ENCODE data around the gene OR52E4. TPM values are rescaled to one million over a fixed set of nuclear protein-coding genes. Genes with fewer than 3 reads are reported as not detected.

The OR52E4 gene
- total RNA-seq (not detected in 2 replicates), polyA plus RNA-seq (not detected in 2 replicates), polyA minus RNA-seq (ENCODE audit: low replicate concordance) (not detected in 2 replicates)
- polyA plus RNA-seq (2012): not detected in 2 replicates

DNA sequence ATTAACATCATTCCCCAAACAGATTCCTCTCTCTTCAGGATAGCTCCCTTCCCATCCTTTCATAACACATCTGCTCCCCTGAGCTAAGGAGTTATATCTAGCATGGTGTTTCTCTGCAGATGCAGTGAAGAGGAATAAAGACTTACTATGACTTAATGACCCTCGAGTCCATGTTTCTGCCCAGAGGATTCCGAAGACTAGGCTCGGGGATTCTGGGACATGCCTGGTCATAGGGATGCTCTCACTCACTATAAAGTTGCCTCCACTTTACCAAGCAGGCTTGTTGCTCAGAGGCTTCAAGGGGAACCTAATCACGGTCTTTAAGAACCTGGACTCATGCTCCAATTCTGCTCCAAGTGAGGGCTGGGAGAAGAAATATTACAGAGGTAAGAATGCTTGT lies at the start of gene OR52E4:
OR52E4 (plus strand) TSS at position 301 of the 400 bp plus-strand sequence. CDS start 3,664 bp downstream, outside the sequence.
- DNase-seq (ENCODE audit: low read depth in 2 of 2): no peak
- Histone ChIP-seq H3K4me3 (replicated peaks in 1 of 4; ENCODE audit: control extremely low read depth in 1 of 4, insufficient read depth in 1 of 4, low read depth in 3 of 4, low read length in 4 of 4) (no peak within 1 kb of the TSS), H3K27ac (ENCODE audit: insufficient read depth, low read length) (no peak within 1 kb of the TSS), H3K4me1 (ENCODE audit: control insufficient read depth, extremely low read depth, insufficient read depth, low read length) (no peaks in the 10 kb centered on the region), H2AFZ (ENCODE audit: low read length) (no peak within 1 kb of the TSS), H3K27me3 (ENCODE audit: control insufficient read depth, insufficient read depth, low read length) (no peaks in the 10 kb centered on the region), H3K79me2 (ENCODE audit: control insufficient read depth, insufficient read depth, low read length) (no peaks in the 10 kb centered on the region), H4K20me1 (ENCODE audit: control insufficient read depth, extremely low read depth, insufficient read depth, low read length) (no peaks in the 10 kb centered on the region), H3K36me3 (ENCODE audit: control insufficient read depth, insufficient read depth, low read length) (no peaks in the 10 kb centered on the region), H3K9ac (ENCODE audit: insufficient read depth, low read length) (no peak within 1 kb of the TSS), H3K9me3 (ENCODE audit: control insufficient read depth, insufficient read depth, low read depth, low read length) (no peaks in the 10 kb centered on the region), H3K4me2 (ENCODE audit: extremely low read depth, insufficient read depth, low read length) (no peak within 1 kb of the TSS)
- TF ChIP-seq, protein P1, sequence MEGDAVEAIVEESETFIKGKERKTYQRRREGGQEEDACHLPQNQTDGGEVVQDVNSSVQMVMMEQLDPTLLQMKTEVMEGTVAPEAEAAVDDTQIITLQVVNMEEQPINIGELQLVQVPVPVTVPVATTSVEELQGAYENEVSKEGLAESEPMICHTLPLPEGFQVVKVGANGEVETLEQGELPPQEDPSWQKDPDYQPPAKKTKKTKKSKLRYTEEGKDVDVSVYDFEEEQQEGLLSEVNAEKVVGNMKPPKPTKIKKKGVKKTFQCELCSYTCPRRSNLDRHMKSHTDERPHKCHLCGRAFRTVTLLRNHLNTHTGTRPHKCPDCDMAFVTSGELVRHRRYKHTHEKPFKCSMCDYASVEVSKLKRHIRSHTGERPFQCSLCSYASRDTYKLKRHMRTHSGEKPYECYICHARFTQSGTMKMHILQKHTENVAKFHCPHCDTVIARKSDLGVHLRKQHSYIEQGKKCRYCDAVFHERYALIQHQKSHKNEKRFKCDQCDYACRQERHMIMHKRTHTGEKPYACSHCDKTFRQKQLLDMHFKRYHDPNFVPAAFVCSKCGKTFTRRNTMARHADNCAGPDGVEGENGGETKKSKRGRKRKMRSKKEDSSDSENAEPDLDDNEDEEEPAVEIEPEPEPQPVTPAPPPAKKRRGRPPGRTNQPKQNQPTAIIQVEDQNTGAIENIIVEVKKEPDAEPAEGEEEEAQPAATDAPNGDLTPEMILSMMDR (conservative IDR thresholded peaks at IDR 0.05 in 1 of 2, IDR thresholded peaks at IDR 0.05 in 1 of 2; ENCODE audit: low read depth in 1 of 2, low read length in 2 of 2): no peak
- TF ChIP-seq EZH2 (IDR thresholded peaks at IDR 0.05; ENCODE audit: low read length, missing control alignments): no peak

DNA sequence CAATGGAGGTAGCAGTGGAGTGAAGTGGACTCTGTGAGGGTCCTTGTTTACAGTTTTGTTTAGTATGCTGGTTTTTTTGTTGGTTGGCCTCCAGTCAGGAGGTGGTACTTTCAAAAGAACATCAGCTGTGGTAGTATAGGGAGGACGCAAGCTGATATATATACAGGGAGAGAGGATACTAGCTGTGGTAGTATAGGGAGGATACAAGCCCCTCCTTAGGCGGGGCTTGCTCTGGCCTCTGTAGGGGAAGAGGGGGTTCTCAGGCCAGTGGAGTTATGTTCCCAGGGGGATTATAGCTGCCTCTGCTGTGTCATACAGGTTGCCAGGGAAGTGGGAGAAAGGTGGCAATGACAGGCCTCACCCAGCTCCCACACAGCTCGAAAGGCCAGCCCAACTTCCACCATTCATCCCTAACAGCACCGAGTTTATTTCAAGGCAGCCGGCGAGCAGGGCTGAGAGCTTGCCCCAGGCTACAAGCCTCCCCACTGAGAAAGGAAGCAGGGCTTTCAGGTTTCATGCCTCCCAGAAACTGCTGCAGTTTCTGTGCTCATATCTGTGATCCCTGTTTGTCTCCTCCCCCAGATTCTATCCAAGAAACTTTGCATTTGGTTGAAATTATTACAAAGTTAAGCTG lies 49.1 kb upstream of the OR52E4 start:
- H3K4me2 ChIP-seq (ENCODE audit: extremely low read depth, insufficient read depth, low read length): no peak overlapping the region
- no peaks in the 10 kb centered on the region for H3K79me2 ChIP-seq (ENCODE audit: control insufficient read depth, insufficient read depth, low read length)
- no peak overlapping the region for H3K9ac ChIP-seq (ENCODE audit: insufficient read depth, low read length)
- H3K36me3 ChIP-seq (ENCODE audit: control insufficient read depth, insufficient read depth, low read length): no peaks in the 10 kb centered on the region
- H3K9me3 ChIP-seq (ENCODE audit: control insufficient read depth, insufficient read depth, low read depth, low read length): no peaks in the 10 kb centered on the region
- no peak for DNase-seq (ENCODE audit: low read depth in 2 of 2)
- no peaks in the 10 kb centered on the region for H3K4me1 ChIP-seq (ENCODE audit: control insufficient read depth, extremely low read depth, insufficient read depth, low read length)
- H3K4me3 ChIP-seq (replicated peaks in 1 of 4; ENCODE audit: control extremely low read depth in 1 of 4, insufficient read depth in 1 of 4, low read depth in 3 of 4, low read length in 4 of 4): no peak overlapping the region
- H2AFZ ChIP-seq (ENCODE audit: low read length): no peak overlapping the region
- H3K27ac ChIP-seq (ENCODE audit: insufficient read depth, low read length): no peak overlapping the region
- TF ChIP-seq, protein P1 (conservative IDR thresholded peaks at IDR 0.05 in 1 of 2, IDR thresholded peaks at IDR 0.05 in 1 of 2; ENCODE audit: low read depth in 1 of 2, low read length in 2 of 2): no peak
- no peak for TF ChIP-seq EZH2 (IDR thresholded peaks at IDR 0.05; ENCODE audit: low read length, missing control alignments)
- no peaks in the 10 kb centered on the region for H4K20me1 ChIP-seq (ENCODE audit: control insufficient read depth, extremely low read depth, insufficient read depth, low read length)
- no peaks in the 10 kb centered on the region for H3K27me3 ChIP-seq (ENCODE audit: control insufficient read depth, insufficient read depth, low read length)

DNA sequence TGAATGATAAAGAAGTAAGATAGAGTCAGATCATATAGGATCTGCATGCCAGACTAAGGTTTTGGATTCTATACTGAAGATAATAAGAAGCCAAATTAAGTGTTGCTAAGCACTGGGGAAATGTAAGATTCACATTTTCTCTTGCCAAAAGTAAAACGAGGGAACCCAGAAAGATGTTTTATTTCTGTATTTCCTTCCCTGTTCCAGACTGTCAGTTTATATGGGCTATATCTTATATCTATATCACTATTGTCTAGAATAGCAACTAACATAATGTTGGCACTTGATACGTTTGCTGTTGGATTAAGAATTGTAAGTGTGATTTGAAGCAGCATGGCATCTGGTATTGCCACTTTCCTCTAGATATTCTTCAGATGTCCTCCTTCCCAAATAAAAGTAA lies 47.0 kb upstream of the OR52E4 start:
- H3K79me2 ChIP-seq (ENCODE audit: control insufficient read depth, insufficient read depth, low read length): no peaks in the 10 kb centered on the region
- H3K4me3 ChIP-seq (replicated peaks in 1 of 4; ENCODE audit: control extremely low read depth in 1 of 4, insufficient read depth in 1 of 4, low read depth in 3 of 4, low read length in 4 of 4): no peak overlapping the region
- TF ChIP-seq, protein P1 (conservative IDR thresholded peaks at IDR 0.05 in 1 of 2, IDR thresholded peaks at IDR 0.05 in 1 of 2; ENCODE audit: low read depth in 1 of 2, low read length in 2 of 2): no peak
- no peak for TF ChIP-seq EZH2 (IDR thresholded peaks at IDR 0.05; ENCODE audit: low read length, missing control alignments)
- no peak overlapping the region for H3K27ac ChIP-seq (ENCODE audit: insufficient read depth, low read length)
- no peaks in the 10 kb centered on the region for H3K27me3 ChIP-seq (ENCODE audit: control insufficient read depth, insufficient read depth, low read length)
- H2AFZ ChIP-seq (ENCODE audit: low read length): no peak overlapping the region
- no peaks in the 10 kb centered on the region for H3K4me1 ChIP-seq (ENCODE audit: control insufficient read depth, extremely low read depth, insufficient read depth, low read length)
- H3K4me2 ChIP-seq (ENCODE audit: extremely low read depth, insufficient read depth, low read length): no peak overlapping the region
- no peaks in the 10 kb centered on the region for H3K36me3 ChIP-seq (ENCODE audit: control insufficient read depth, insufficient read depth, low read length)
- H3K9ac ChIP-seq (ENCODE audit: insufficient read depth, low read length): no peak overlapping the region
- H4K20me1 ChIP-seq (ENCODE audit: control insufficient read depth, extremely low read depth, insufficient read depth, low read length): no peaks in the 10 kb centered on the region
- no peak for DNase-seq (ENCODE audit: low read depth in 2 of 2)
- no peaks in the 10 kb centered on the region for H3K9me3 ChIP-seq (ENCODE audit: control insufficient read depth, insufficient read depth, low read depth, low read length)
